GM23248 (cell line): ENCODE data around the gene MYO1E.
"Not testable (repeated sequence)": the region's sequence is repeated elsewhere in the genome, so short reads cannot be mapped to it uniquely, and the experiment has no call there.

Source experiments
- EZH2 ChIP-seq: fragments of 200-600 bp; sonication (generic); IDR thresholded peaks from 2 replicates; pipeline ENCODE4 v1.6.1; 2018; ENCODE audit warnings: antibody characterized with exemption, mild to moderate bottlenecking; ENCODE audit not compliant: insufficient read depth, poor library complexity, severe bottlenecking
- EZH2phosphoT487 ChIP-seq: fragments of 200-600 bp; sonication (generic); IDR thresholded peaks from 2 replicates; pipeline ENCODE4 v1.6.1; 2018; ENCODE audit warnings: antibody characterized with exemption, moderate library complexity, mild to moderate bottlenecking, low read depth; ENCODE audit not compliant: insufficient read depth

DNA sequence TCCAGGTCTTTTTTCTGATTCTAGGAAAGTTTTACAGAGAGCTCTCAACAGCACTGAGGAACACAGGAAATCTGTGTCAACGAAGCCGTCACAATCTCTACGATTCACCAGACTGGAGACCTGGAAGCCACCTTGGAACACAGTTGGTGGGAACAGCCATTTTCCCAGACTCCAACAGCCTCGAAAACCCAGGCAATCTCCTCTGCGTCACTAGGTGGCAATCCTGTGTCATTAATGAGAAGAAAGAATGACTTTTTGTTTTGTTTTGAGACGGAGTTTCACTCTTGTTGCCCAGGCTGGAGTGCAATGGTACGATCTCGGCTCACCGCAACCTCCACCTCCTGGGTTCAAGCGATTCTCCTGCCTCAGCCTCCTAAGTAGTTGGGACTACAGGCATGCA is 228.1 kb downstream of the MYO1E start:
- TF ChIP-seq EZH2, EZH2phosphoT487: not testable (repeated sequence)
